GM12873 (cell line): ENCODE data around the gene NELFCD.

Experiments used
- CTCF ChIP-seq: IDR thresholded peaks from 2 replicates; pipeline ENCODE4 v1.5.1; 2012; ENCODE audit warnings: low read depth, mild to moderate bottlenecking, moderate library complexity, low read length, control low read depth; ENCODE audit not compliant: insufficient read depth; ENCODE audit errors: missing control alignments

Gene NELFCD

GRCh38 chr20:58945965-58946631, 35.0 kb upstream of the NELFCD start:
- TF ChIP-seq CTCF: no peak

GRCh38 chr20:58950603-58951002, 30.5 kb upstream of the NELFCD start:
- TF ChIP-seq CTCF: no peak

- TF ChIP-seq CTCF: no peak
These were observed 28.0 kb upstream of the NELFCD start for GRCh38 chr20:58953050-58953449.

GRCh38 chr20:58956078-58956477, 25.0 kb upstream of the NELFCD start:
- no peak for TF ChIP-seq CTCF

- TF ChIP-seq CTCF: no peak
These were observed 21.4 kb upstream of the NELFCD start for GRCh38 chr20:58959652-58960051.

- no peak for TF ChIP-seq CTCF
These were observed 17.9 kb upstream of the NELFCD start for GRCh38 chr20:58963060-58963584.

- no peak for TF ChIP-seq CTCF
These were observed 15.6 kb upstream of the NELFCD start for GRCh38 chr20:58965270-58966064.
